Activated CD4-positive, alpha-beta T cell treated with anti-CD3 and anti-CD28 coated beads, Interleukin-2, amount 50 U/mL, for 48 hours (primary cell): ENCODE measurements around the gene TMEM138.
A peak's percentile ranks its signal among the peaks of the same experiment; 100 is the strongest.

Experiments
- DNase-seq, 2 experiments: peaks; one replicate each; pipeline ENCODE4 v3.0.0-alpha.2; 2020

The TMEM138 gene

GRCh38 chr11:61361741-61362541 lies at the start of gene TMEM138, which contains the start of gene CYB561A3:
TMEM138 (plus strand) TSS chr11:61362374; CDS start chr11:61364391, 2,017 bp downstream.
CYB561A3 (minus strand) TSS chr11:61361882; CDS start chr11:61356713, 5,169 bp downstream.
- DNase-seq, result peak; percentile 90 to 93

- DNase-seq, result no peak
Measured at GRCh38 chr11:61315260-61315659, 46.9 kb upstream of the TMEM138 start.

DNA sequence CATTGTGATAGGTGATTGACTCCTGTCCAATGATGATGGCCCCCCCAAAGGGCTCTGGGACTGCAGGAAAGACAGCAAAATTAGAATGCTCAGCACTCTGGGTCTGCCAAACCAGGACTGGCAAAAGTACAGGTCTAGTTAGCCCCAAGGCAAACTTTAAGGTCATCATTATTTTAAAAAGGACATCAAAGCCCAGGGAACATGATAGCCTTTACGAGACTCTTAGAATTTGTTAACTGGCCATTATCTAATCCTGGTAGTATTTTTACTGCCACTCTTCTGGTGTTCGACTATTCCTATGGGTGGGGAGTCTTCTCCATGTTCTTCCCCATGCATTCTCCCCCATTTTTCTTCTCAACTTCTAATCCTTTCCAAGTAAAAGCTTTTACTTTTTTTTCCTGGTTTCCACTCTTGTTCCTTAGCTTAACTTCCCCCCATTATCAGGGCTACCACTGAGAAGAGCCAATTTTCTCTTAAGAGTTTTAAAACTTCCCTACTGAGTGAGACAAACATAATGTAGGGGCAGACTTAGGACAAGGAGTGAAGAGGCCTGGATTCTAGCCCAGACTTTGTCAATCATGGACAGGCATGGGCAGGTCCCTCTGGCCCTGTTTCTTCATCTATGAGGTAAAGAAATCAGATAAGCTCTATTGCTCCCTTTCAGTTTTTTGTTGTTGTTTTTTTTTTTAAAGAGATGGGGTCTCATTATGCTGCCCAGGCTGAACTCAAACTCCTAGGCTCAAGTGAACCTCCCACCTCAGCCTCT lies 36.3 kb upstream of the TMEM138 start:
- DNase-seq, result no peak

- DNase-seq, result no peak
Measured at GRCh38 chr11:61327669-61328071, 34.5 kb upstream of the TMEM138 start.

DNA sequence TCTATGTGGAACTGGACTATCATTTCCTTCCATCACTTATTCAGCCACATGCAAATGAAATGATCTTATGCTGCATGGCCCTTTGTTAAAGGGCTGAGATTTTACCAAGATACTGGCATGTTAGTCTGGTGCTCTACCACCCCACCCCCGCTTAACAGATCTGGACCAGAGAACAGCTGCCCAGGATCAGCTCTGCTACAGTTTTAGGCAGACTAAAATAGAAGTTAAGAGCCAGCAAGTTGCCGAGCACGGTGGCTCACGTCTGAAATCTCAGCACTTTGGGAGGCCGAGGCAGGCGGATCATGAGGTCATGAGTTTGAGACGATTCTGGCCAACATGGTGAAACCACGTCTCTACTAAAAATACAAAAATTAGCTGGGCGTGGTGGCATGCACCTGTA lies 33.8 kb upstream of the TMEM138 start:
- DNase-seq, result no peak

DNA sequence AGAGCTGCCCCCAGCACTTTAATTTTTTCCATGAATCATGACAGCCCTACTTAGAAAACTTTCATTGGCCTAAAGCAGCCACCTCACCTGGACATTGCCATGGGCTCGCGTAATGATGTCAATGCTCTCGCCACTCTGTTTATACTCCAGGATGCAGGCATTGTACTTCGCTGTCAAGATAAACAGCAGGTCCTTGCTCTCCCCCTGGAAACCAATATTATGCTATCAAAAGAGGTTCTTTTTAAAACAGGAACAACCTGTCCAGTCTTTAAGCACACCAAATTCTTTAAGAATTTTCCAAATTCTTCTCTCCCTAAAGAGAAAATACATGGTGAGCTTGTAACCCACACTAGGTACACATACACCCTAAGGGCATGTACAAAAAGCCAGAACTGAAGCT lies 32.3 kb upstream of the TMEM138 start:
- no peak for DNase-seq

DNA sequence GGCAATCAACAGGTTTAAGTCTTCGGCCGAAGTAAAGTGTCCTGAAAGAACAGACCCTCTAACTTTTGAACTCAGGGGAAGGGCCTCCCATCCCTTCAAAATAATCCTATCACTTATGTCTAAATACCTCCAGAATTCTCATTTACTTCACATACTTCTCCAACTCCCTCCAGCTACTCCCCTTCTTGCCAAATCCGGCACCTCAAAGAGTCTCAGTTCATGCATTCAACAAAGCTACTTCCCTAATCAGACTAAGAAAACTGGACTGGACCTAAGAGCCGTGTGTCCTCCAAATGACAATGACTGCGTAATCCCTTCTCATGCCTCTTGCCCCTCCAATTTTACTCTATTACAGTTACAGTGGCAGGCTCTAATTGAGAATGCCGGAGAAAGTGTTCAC lies 30.5 kb upstream of the TMEM138 start:
- no peak for DNase-seq

GRCh38 chr11:61332281-61332796 lies 29.8 kb upstream of the TMEM138 start:
- peak; percentile 8 to 17 for DNase-seq

GRCh38 chr11:61332797-61333549 lies 29.2 kb upstream of the TMEM138 start, which contains the start of the genes DDB1 and TKFC:
DDB1 (minus strand) TSS chr11:61333105; CDS start chr11:61332968, 137 bp downstream.
TKFC (plus strand) TSS chr11:61333228; CDS start chr11:61334729, 1,501 bp downstream.
- peak; percentile 98 for DNase-seq

GRCh38 chr11:61333550-61334433 lies 28.4 kb upstream of the TMEM138 start:
- DNase-seq, result peak; percentile 34 to 36

DNA sequence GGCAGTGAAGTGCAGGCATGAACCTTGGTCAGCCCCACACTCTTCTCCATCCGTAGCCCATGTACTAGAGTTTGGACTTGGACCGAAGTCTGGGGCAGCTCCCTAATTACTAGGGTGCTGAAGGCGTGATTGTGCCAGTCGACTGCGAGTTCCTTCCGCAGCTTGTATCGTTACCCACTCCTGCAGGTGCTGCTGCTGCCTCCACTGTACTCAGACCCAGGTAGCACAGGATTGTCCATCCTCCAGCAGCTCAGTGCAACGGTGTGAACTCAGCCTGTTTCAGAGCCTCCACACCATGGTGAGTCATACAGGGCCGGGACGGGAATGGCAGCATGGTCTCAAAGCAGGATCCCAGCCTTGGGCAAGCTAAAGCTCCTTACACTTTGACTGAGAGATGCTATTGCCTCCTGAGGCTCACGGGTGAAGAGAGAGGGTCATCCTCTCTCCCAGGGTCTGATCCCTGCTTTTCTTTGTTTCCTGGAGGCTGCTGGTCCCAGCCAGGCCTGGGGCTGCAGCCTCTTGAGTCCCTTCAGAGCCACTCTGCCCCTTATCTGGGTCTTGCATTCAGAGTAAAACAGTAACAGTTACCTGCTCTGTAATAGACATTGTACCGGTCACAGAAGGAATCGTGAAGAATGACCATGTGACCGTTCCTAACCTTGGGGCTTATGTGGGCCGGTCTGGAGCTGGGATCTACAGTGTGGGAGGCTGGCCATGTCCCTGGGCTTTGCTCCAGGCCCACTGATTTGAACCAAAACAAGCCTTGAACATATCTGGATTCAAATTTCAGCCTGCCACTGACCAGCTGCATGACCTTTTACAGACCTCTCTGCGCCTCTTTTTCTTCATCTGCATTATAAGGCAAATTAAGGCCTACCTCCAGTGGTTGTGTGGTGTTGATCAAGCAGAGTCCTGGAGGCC lies 27.5 kb upstream of the TMEM138 start:
- peak in 1 of 2 experiments; percentile 17 for DNase-seq

DNA sequence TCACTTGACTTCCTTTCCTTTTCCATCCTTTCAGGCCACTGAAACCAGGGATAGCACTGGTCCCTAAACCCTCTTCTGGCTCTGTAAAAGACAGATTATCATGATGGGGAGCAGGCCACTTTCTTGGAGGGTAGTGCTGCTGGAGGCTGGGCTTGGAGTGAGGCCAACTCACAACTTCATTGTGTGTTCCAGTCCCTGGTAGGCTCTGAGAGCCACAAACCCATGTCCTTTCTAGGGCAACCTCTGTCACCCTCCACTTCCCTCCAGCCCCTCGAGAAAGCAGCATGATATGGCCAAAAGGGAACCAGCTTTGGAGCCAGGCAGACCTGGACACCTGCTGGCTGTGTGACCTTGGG lies 26.8 kb upstream of the TMEM138 start:
- no peak for DNase-seq

GRCh38 chr11:61336171-61336935 lies 25.8 kb upstream of the TMEM138 start:
- peak; percentile 80 to 85 for DNase-seq

- no peak for DNase-seq
Measured at GRCh38 chr11:61337706-61338470, 24.3 kb upstream of the TMEM138 start.

GRCh38 chr11:61338783-61339489 lies 23.2 kb upstream of the TMEM138 start:
- DNase-seq, result no peak

DNA sequence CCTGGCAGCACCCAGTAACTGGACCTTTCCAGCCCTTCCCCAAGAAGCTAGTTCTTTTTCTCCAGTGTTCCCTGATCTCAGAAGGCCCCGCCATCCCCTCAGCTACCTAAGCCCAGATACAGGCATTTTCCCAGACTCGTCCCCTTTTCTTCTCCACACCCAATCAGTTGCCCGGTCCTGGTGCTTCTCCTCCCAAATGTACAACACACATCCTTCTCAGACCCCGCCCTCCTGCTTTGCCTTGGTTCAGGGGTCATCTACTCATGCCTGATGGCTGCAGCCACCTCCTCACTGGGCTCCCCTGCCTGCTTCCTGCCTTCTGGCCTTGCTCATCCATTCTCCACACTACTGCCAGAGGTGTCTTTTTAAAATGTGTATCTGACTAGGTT lies 22.7 kb upstream of the TMEM138 start:
- no peak for DNase-seq

GRCh38 chr11:61340979-61341378 lies 21.2 kb upstream of the TMEM138 start:
- no peak for DNase-seq

GRCh38 chr11:61341706-61342105 lies 20.5 kb upstream of the TMEM138 start:
- no peak for DNase-seq
